Psoas muscle (tissue), 8 donors: ENCODE data around the gene MDN1. TPM values are rescaled to one million over a fixed set of nuclear protein-coding genes. Genes with fewer than 3 reads are reported as not detected.

Experiments
- ATAC-seq, 4 donors: fragments of 200-7000 bp; cut with Tn5 transposase; one replicate each; pipeline ENCODE4 v1.9.1; 2020; ENCODE audit warnings: moderate library complexity in 3 of 4, mild to moderate bottlenecking in 2 of 4
- DNase-seq, 2 donors: peaks; one replicate each; pipeline ENCODE4 v3.0.0-alpha.2; 2020
- H3K27ac ChIP-seq: fragments of 200-600 bp; one replicate; pipeline ENCODE4 v1.8.0; 2022
- H3K27me3 ChIP-seq, 3 donors: fragments of 200-600 bp in 1 of 3; one replicate each; pipeline versions ENCODE4 v1.6.1 to v1.8.0; 2013 to 2022; ENCODE audit warnings: low read length in 2 of 3, mild to moderate bottlenecking in 2 of 3, moderate library complexity in 1 of 3; ENCODE audit not compliant: insufficient read depth in 3 of 3
- H3K36me3 ChIP-seq, 2 donors: fragments of 200-600 bp in 1 of 2; one replicate each; pipeline versions ENCODE4 v1.6.1 to v1.8.0; 2013 to 2022; ENCODE audit warnings: low read depth in 1 of 2, mild to moderate bottlenecking in 1 of 2, moderate library complexity in 1 of 2; ENCODE audit not compliant: insufficient read depth in 1 of 2
- H3K4me1 ChIP-seq: fragments of 200-600 bp; one replicate; pipeline ENCODE4 v1.8.0; 2022
- H3K4me3 ChIP-seq: fragments of 200-600 bp; one replicate; pipeline ENCODE4 v1.8.0; 2022; ENCODE audit warnings: mild to moderate bottlenecking
- H3K9me3 ChIP-seq: fragments of 200-600 bp; one replicate; pipeline ENCODE4 v1.8.0; 2022
- WGBS, 3 donors: extraction: QIAGEN DNeasy Blood & Tissue Kit; methylation state at CpG; one replicate each; pipeline versions ENCODE4 v1.1.6 to v1.1.7; 2013; 5-methylcytosine and 5-hydroxymethylcytosine counted together
- intact Hi-C, 2 donors: fragments of 100-400 bp; cut with DNase I; formaldehyde crosslinking; loops; one replicate each; pipeline versions ENCODE4 v1.11.0 to v1.14.2; 2022
- polyA plus RNA-seq, 3 donors: library from polyadenylated mRNA; stranded (reverse); fragments of 200-250 nt; gene quantifications; one replicate each; pipeline ENCODE4 v1.2.3, GENCODE V29; 2013
- total RNA-seq, 4 donors: library from RNA; stranded (reverse); fragmentation: NEBNext Ultra II Directional in 2 of 4; extraction: Animal tissue kit (Norgen Biotek cat#: 25700) in 2 of 4; gene quantifications; one replicate each; pipeline versions ENCODE4 v1.2.1 to v1.2.4, GENCODE V29; 2021 to 2023
- TF ChIP-seq, protein P1 (sequence below): fragments of 200-600 bp; IDR thresholded peaks from one replicate; pipeline ENCODE4 v1.8.0; 2022; ENCODE audit warnings: antibody characterized with exemption
- donor health status: healthy with polysubstance abuse.
- donor health status: DM: no; HTN: no; CAD: no; lungs with moderate emphysema.
- donor health status: Bipolar disorder and iron deficiency.
- donor health status: healthy.
- donor health status: DM: yes; HTN: yes; CAD: no.
- donor health status: DM: no; HTN: no; CAD: no.
- donor health status: DM: no; HTN: no; CAD: no.
- donor health status: DM: yes; HTN: yes; CAD: no.

Gene MDN1
- total and polyA plus RNA-seq, 7 donors, result 7.5 to 27.2 (median 14.6) TPM

DNA sequence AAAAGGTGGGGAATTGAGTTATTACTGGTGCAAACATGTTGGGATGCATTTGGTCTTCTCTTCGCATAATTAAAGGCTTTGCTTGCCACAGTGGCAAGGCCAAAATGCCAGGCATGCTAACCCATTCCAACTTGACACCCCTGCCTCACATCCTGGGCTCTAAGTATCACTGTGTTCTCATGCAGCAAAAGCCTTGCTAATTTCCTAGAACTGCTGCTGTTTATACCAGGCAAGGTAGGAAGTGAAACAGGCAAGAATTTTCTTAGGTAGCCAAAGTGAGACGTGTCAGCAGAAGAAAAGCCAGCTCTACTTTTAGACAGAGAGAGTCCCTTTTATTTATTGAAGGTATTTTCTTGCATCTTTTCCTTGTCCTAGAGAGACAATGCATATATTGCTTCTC is 222.2 kb downstream of the MDN1 start:
- Histone ChIP-seq H3K27me3 (no peaks in the 10 kb centered on the region), H3K4me1 (peaks cover 10% of the 10 kb centered on the region), H3K4me3 (no peak overlapping the region), H3K27ac (no peak overlapping the region), H3K9me3 (no peaks in the 10 kb centered on the region), H3K36me3 (no peaks in the 10 kb centered on the region)
- WGBS, 3 donors, result 42 to 77% (median 47%) methylated on average over 2 of the region's 2 CpGs
- TF ChIP-seq, protein P1, sequence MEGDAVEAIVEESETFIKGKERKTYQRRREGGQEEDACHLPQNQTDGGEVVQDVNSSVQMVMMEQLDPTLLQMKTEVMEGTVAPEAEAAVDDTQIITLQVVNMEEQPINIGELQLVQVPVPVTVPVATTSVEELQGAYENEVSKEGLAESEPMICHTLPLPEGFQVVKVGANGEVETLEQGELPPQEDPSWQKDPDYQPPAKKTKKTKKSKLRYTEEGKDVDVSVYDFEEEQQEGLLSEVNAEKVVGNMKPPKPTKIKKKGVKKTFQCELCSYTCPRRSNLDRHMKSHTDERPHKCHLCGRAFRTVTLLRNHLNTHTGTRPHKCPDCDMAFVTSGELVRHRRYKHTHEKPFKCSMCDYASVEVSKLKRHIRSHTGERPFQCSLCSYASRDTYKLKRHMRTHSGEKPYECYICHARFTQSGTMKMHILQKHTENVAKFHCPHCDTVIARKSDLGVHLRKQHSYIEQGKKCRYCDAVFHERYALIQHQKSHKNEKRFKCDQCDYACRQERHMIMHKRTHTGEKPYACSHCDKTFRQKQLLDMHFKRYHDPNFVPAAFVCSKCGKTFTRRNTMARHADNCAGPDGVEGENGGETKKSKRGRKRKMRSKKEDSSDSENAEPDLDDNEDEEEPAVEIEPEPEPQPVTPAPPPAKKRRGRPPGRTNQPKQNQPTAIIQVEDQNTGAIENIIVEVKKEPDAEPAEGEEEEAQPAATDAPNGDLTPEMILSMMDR, result no peak
- ATAC-seq (no peak), DNase-seq (no peak)
- intact Hi-C loops, result loop anchor here in 1 of 2 donors (5.0 kb wide), 1 partner anchor 95 kb away; no protein-coding TSS in a partner anchor

DNA sequence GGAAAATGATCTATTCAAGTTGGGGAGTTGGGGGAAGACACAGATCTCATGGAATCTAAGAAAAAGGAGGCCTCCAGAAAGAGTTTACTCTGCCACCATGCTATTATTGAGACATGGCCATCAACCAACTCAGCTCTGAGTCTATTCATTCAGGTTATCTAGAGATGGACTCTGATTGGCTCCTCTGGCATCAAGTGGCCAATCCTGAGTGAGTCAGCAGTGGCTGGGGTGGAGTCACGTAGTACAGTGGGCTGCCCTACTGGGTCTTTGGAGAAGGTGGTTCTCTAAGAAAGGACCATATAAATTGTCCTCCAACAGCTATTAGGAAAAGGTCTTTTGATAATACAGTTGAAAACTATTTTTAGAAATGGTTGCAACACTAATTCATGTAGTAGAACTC is 223.1 kb downstream of the MDN1 start:
- no peaks in the 10 kb centered on the region for H3K27me3 ChIP-seq
- WGBS, 3 donors, result 91 to 100% (median 93%) methylated on average over 1 of the region's 1 CpG
- H3K9me3 ChIP-seq, result no peaks in the 10 kb centered on the region

DNA sequence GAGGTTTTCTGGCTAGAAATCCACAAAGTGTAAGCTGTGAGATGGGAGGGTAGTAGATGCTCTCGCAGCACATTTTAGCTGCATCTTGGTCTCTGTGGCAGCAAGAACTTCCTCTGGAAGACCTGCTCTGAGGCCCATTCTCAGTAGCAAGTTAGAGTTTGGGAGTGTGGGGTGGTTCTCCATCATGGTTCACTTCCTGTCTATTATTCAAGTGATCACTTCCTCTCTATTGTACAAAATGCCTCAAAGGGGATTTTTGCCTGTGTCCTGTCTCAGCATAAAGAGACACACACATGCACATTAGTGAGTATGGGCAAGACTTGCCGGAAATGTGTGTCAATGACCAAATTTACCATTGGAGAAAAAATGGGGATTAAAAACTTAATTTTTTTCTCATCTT is 223.5 kb downstream of the MDN1 start:
- TF ChIP-seq, protein P1, result no peak
- no peak for ATAC-seq
- intact Hi-C loops, result loop anchor here in 1 of 2 donors (5.0 kb wide), 1 partner anchor 94 kb away; no protein-coding TSS in a partner anchor
- no peak for DNase-seq
- Histone ChIP-seq H3K9me3 (no peaks in the 10 kb centered on the region), H3K36me3 (no peaks in the 10 kb centered on the region), H3K27me3 (no peaks in the 10 kb centered on the region), H3K4me1 (no peaks in the 10 kb centered on the region), H3K4me3 (no peak overlapping the region), H3K27ac (no peak overlapping the region)
- WGBS, 3 donors, result 86 to 91% (median 90%) methylated on average over 2 of the region's 2 CpGs

More for the DNA sequence above, 223.1 kb downstream of the MDN1 start:
- ATAC-seq, result no peak
- Histone ChIP-seq H3K4me1 (peaks cover 4% of the 10 kb centered on the region), H3K36me3 (no peaks in the 10 kb centered on the region), H3K4me3 (no peak overlapping the region), H3K27ac (no peak overlapping the region)
- intact Hi-C loops, result loop anchor here in 1 of 2 donors (5.0 kb wide), 1 partner anchor 94 kb away; no protein-coding TSS in a partner anchor
- no peak for DNase-seq
- TF ChIP-seq, protein P1, result no peak

Other genes starting within 250 kb of the MDN1 start
- gene LYRM2, start 181.0 kb downstream of the MDN1 start, total RNA-seq, result 10 to 100 TPM; 36.3 to 45.6 (median 40.8) TPM
- gene LYRM2, start 181.0 kb downstream of the MDN1 start, polyA plus RNA-seq, result 10 to 100 TPM; 22.1 to 71.1 (median 28.8) TPM
- 10 to 100 TPM in 3 of 4 donors, 1 to 10 TPM in 1; 8.6 to 14.4 (median 11.1) TPM for gene CASP8AP2, start 10.1 kb upstream of the MDN1 start, total RNA-seq
- 10 to 100 TPM in 1 of 3 donors, 1 to 10 TPM in 2; 3.0 to 13.3 (median 3.8) TPM for gene CASP8AP2, start 10.1 kb upstream of the MDN1 start, polyA plus RNA-seq
- gene GJA10, start 74.7 kb upstream of the MDN1 start, total RNA-seq, result not detected
- not detected for gene GJA10, start 74.7 kb upstream of the MDN1 start, polyA plus RNA-seq